CD14-positive monocyte (primary cell): ENCODE results near the gene FBP2. TPM values are rescaled to one million over a fixed set of nuclear protein-coding genes. Genes with fewer than 3 reads are reported as not detected.

Source experiments
- DNase-seq, 3 donors: peaks; one replicate each; pipeline ENCODE4 v3.0.0-alpha.2; 2011 to 2022
- H2AFZ ChIP-seq: 2 replicates; pipeline ENCODE4 v1.6.0; 2012; ENCODE audit warnings: mild to moderate bottlenecking, low read depth, low read length, inconsistent platforms; ENCODE audit not compliant: insufficient read depth, poor library complexity, severe bottlenecking
- H3K27ac ChIP-seq, 2 donors: 1 replicate in 1 of 2; 2 replicates in 1 of 2; pipeline ENCODE4 v1.5.1; 2012 to 2013; ENCODE audit warnings: low read length in 2 of 2, control low read depth in 1 of 2, inconsistent platforms in 1 of 2, low read depth in 1 of 2, mild to moderate bottlenecking in 1 of 2
- H3K27me3 ChIP-seq, 2 donors: one replicate each; pipeline versions ENCODE4 v1.6.0 to v1.6.1; 2011 to 2013; ENCODE audit warnings: low read length in 2 of 2; ENCODE audit not compliant: control insufficient read depth in 2 of 2, insufficient read depth in 2 of 2
- H3K36me3 ChIP-seq, 2 donors: replicated peaks in 1 of 2; 1 replicate in 1 of 2; 2 replicates in 1 of 2; pipeline versions ENCODE4 v1.5.1 to v1.6.1; 2012 to 2013; ENCODE audit warnings: low read length in 2 of 2, control low read depth in 1 of 2, inconsistent platforms in 1 of 2, mild to moderate bottlenecking in 1 of 2; ENCODE audit not compliant: insufficient read depth in 2 of 2, control insufficient read depth in 1 of 2
- H3K4me1 ChIP-seq, 2 donors: 1 replicate in 1 of 2; 2 replicates in 1 of 2; pipeline versions ENCODE4 v1.5.1 to v1.6.1; 2012 to 2013; ENCODE audit warnings: low read length in 2 of 2, control low read depth in 1 of 2, inconsistent platforms in 1 of 2, mild to moderate bottlenecking in 1 of 2, moderate library complexity in 1 of 2; ENCODE audit not compliant: insufficient read depth in 2 of 2, control insufficient read depth in 1 of 2
- H3K4me2 ChIP-seq: replicated peaks from 2 replicates; pipeline ENCODE3; 2012; ENCODE audit warnings: low read length, moderate library complexity, mild to moderate bottlenecking; ENCODE audit not compliant: poor library complexity, severe bottlenecking; ENCODE audit errors: extremely low read depth
- H3K4me3 ChIP-seq, 3 experiments: fragments of 200-600 bp in 1 of 3; sonication (generic) in 1 of 3; replicated peaks in 1 of 3; 1 replicate in 2 of 3; 2 replicates in 1 of 3; pipeline ENCODE4 v1.5.1; 2011 to 2013; ENCODE audit warnings: low read length in 3 of 3, mild to moderate bottlenecking in 3 of 3, control low read depth in 2 of 3, low read depth in 2 of 3, inconsistent platforms in 1 of 3, moderate library complexity in 1 of 3
- H3K79me2 ChIP-seq: 2 replicates; pipeline ENCODE4 v1.6.0; 2012; ENCODE audit warnings: mild to moderate bottlenecking, control low read depth, inconsistent platforms, low read length, moderate library complexity; ENCODE audit not compliant: insufficient read depth
- H3K9ac ChIP-seq: 2 replicates; pipeline ENCODE4 v1.6.0; 2017; ENCODE audit warnings: low read length, mild to moderate bottlenecking; ENCODE audit not compliant: insufficient read depth, poor library complexity, severe bottlenecking
- H3K9me3 ChIP-seq, 2 donors: replicated peaks in 1 of 2; 1 replicate in 1 of 2; 2 replicates in 1 of 2; pipeline versions ENCODE4 v1.5.1 to v1.6.1; 2012 to 2013; ENCODE audit warnings: low read length in 2 of 2, control low read depth in 1 of 2; ENCODE audit not compliant: control insufficient read depth in 1 of 2, insufficient read depth in 1 of 2
- H4K20me1 ChIP-seq: 2 replicates; pipeline ENCODE4 v1.6.0; 2012; ENCODE audit warnings: mild to moderate bottlenecking, low read length, control low read depth, moderate library complexity; ENCODE audit not compliant: insufficient read depth
- H3K27ac Mint-ChIP-seq, 7 donors: one replicate each; pipeline ENCODE4 v1.8.0; 2020; ENCODE audit warnings: mild to moderate bottlenecking in 7 of 7, mixed read lengths in 7 of 7, moderate library complexity in 6 of 7, inconsistent platforms in 2 of 7
- H3K27me3 Mint-ChIP-seq, 3 donors: one replicate each; pipeline ENCODE4 v1.8.0; 2021 to 2022; ENCODE audit warnings: low read depth in 3 of 3, mild to moderate bottlenecking in 3 of 3, mixed read lengths in 3 of 3, moderate library complexity in 3 of 3, inconsistent platforms in 1 of 3
- H3K36me3 Mint-ChIP-seq, 2 donors: one replicate each; pipeline ENCODE4 v1.8.0; 2020; ENCODE audit warnings: mixed read lengths in 2 of 2, inconsistent platforms in 1 of 2, mild to moderate bottlenecking in 1 of 2
- H3K4me1 Mint-ChIP-seq: one replicate; pipeline ENCODE4 v1.8.0; 2020; ENCODE audit warnings: mild to moderate bottlenecking, mixed read lengths
- H3K4me3 Mint-ChIP-seq, 2 donors: one replicate each; pipeline ENCODE4 v1.8.0; 2020; ENCODE audit warnings: mild to moderate bottlenecking in 2 of 2, mixed read lengths in 2 of 2, moderate library complexity in 1 of 2
- H3K9me3 Mint-ChIP-seq, 7 donors: one replicate each; pipeline ENCODE4 v1.8.0; 2020 to 2022; ENCODE audit warnings: mixed read lengths in 7 of 7, mild to moderate bottlenecking in 6 of 7, moderate library complexity in 6 of 7, inconsistent platforms in 2 of 7
- CTCF ChIP-seq: fragments of 200-600 bp; IDR thresholded peaks from one replicate; pipeline ENCODE4 v1.8.0; 2022; ENCODE audit warnings: antibody characterized with exemption, mild to moderate bottlenecking
- WGBS: methylation state at CpG from one replicate; pipeline ENCODE4 v1.1.5; 2013; ENCODE audit warnings: missing lambda C conversion rate; ENCODE audit not compliant: insufficient coverage; 5-methylcytosine and 5-hydroxymethylcytosine counted together
- intact Hi-C, 2 donors: fragments of 100-400 bp; cut with micrococcal nuclease; formaldehyde crosslinking; loops; one replicate each; pipeline versions ENCODE4 v1.15.0 to v1.15.1; 2023
- polyA plus RNA-seq, 3 donors: library from polyadenylated mRNA; depleted of rRNA in 1 of 3; unstranded in 2 of 3; stranded (reverse) in 1 of 3; fragments of 300-500 nt in 2 of 3; fragments of >200 nt in 1 of 3; fragmentation: Illumina TruSeq in 2 of 3; gene quantifications; 1 replicate in 2 of 3; 2 replicates in 1 of 3; pipeline ENCODE4 v1.2.3, GENCODE V29; 2012 to 2021

The FBP2 gene
- polyA plus RNA-seq, 3 donors = not detected

- peaks cover 6% of the 10 kb centered on the region for H4K20me1 ChIP-seq
- 50% methylated on average over 1 of the region's 7 CpGs for WGBS
- no peaks in the 10 kb centered on the region for H3K27me3 ChIP-seq
- H3K4me1 Mint-ChIP-seq = peaks cover 6% of the 10 kb centered on the region
- H3K4me3 ChIP-seq = no peak overlapping the region
- no peak overlapping the region for H2AFZ ChIP-seq
- no peaks in the 10 kb centered on the region for H3K79me2 ChIP-seq
- H3K36me3 ChIP-seq = peaks cover 38 to 88% of the 10 kb centered on the region in 2 donors
- no peak for DNase-seq
- TF ChIP-seq CTCF = no peak
- H3K27ac Mint-ChIP-seq = peak overlapping the region in 1 of 7 donors; percentile 73
- intact Hi-C loops = no loop called here
- H3K36me3 Mint-ChIP-seq = peaks cover 73 to 95% of the 10 kb centered on the region in 2 donors
- H3K9ac ChIP-seq = no peak overlapping the region
- H3K9me3 Mint-ChIP-seq = no peaks in the 10 kb centered on the region
- no peaks in the 10 kb centered on the region for H3K4me1 ChIP-seq
- no peak overlapping the region for H3K27ac ChIP-seq
- no peak overlapping the region for H3K4me3 Mint-ChIP-seq
- H3K4me2 ChIP-seq = no peak overlapping the region
- H3K9me3 ChIP-seq = no peaks in the 10 kb centered on the region
- peaks cover 0 to 4% (median 2%) of the 10 kb centered on the region in 3 donors for H3K27me3 Mint-ChIP-seq
Observed at GRCh38 chr9:94612071-94612470, 18.4 kb upstream of the FBP2 start.

GRCh38 chr9:94611638-94612068 lies 18.0 kb upstream of the FBP2 start:
- no peak overlapping the region for H3K4me3 Mint-ChIP-seq
- H3K9ac ChIP-seq = no peak overlapping the region

More at GRCh38 chr9:94611638-94612068, 18.0 kb upstream of the FBP2 start:
- Histone ChIP-seq H2AFZ (no peak overlapping the region), H4K20me1 (peaks cover 6% of the 10 kb centered on the region), H3K4me2 (no peak overlapping the region), H3K9me3 (no peaks in the 10 kb centered on the region), H3K27me3 (no peaks in the 10 kb centered on the region), H3K27ac (no peak overlapping the region), H3K4me1 (no peaks in the 10 kb centered on the region), H3K79me2 (no peaks in the 10 kb centered on the region), H3K36me3 (peaks cover 38 to 88% of the 10 kb centered on the region in 2 donors), H3K4me3 (no peak overlapping the region)
- TF ChIP-seq CTCF = no peak
- Mint-ChIP-seq H3K4me1 (peaks cover 6% of the 10 kb centered on the region), H3K9me3 (peaks cover 0 to 2% (median 0%) of the 10 kb centered on the region in 7 donors), H3K36me3 (peaks cover 73 to 95% of the 10 kb centered on the region in 2 donors), H3K27ac (no peak overlapping the region), H3K27me3 (peaks cover 0 to 4% (median 3%) of the 10 kb centered on the region in 3 donors)
- DNase-seq = no peak
- 100% methylated on average over 1 of the region's 3 CpGs for WGBS
- intact Hi-C loops = no loop called here
